Motor neuron (in vitro differentiated cells): Measurements from ENCODE around the gene SH3PXD2B. TPM values are rescaled to one million over a fixed set of nuclear protein-coding genes. Genes with fewer than 3 reads are reported as not detected.
A peak's percentile ranks its signal among the peaks of the same experiment; 100 is the strongest.

Source experiments
- ATAC-seq, 8 experiments: fragments of 200-7000 bp; cut with Tn5 transposase; replicated peaks in 6 of 8; 2 replicates each; pipeline ENCODE4 v1.8.0; 2021; ENCODE audit warnings: mild to moderate bottlenecking in 8 of 8, moderate library complexity in 8 of 8
- H3K27ac ChIP-seq, 2 donors: fragments of 250-450 bp; sonication (Bioruptor Pico); 2 replicates each; pipeline ENCODE4 v1.9.0; 2021; ENCODE audit warnings: antibody characterized with exemption in 2 of 2, mild to moderate bottlenecking in 2 of 2, moderate library complexity in 1 of 2
- H3K4me1 ChIP-seq, 2 donors: fragments of 250-450 bp; sonication (Bioruptor Pico); replicated peaks in 1 of 2; 2 replicates each; pipeline ENCODE4 v1.6.1; 2021; ENCODE audit warnings: antibody characterized with exemption in 2 of 2, mild to moderate bottlenecking in 2 of 2, moderate library complexity in 1 of 2
- H3K4me3 ChIP-seq, 5 donors: fragments of 250-450 bp; sonication (Bioruptor Pico); 2 replicates each; pipeline ENCODE4 v1.9.0; 2021; ENCODE audit warnings: antibody characterized with exemption in 5 of 5, mild to moderate bottlenecking in 5 of 5, moderate library complexity in 4 of 5
- WGBS, 10 experiments: fragments of 450-650 bp; shearing (Covaris generic); methylation state at CpG; one replicate each; pipeline ENCODE4 v1.0.0; 2022; 5-methylcytosine and 5-hydroxymethylcytosine counted together
- in situ Hi-C, 9 experiments: fragments of 400-800 bp; cut with MboI; loops; one replicate each; pipeline ENCODE4 v1.15.0; 2021; ENCODE audit warnings: low sequenced_read_pairs in 9 of 9, low pct_unique_long_range_greater_than_20kb in 2 of 9; ENCODE audit not compliant: unreplicated experiment in 9 of 9
- total RNA-seq, 8 experiments: library from RNA; unstranded; fragments of 300-600 nt; gene quantifications; 2 replicates each; pipeline versions ENCODE4 v1.2.3 to v1.2.4, GENCODE V29; 2022

SH3PXD2B gene
- total RNA-seq, 8 experiments from 2014 or later = 18.0 to 35.7 (median 24.3) TPM

DNA sequence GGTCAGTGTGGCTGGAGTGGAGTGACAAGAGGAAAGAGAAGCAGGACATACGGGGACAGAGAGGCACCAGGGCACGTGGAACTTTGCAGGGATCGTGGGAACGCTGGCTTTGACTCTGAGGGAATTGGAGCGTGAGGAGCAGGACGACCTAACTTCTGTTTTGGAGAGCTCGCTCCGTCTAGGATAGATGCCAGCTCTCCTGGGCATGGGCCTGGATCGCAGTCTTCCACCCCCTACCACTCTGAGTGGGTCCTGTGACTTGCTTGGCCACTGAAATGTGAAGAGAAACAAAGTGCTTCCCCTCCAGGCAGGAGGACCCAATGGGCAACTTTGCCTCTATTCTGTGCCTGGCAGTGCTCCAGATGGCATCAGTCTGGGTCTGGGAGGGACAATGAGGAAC, 8.7 kb upstream of the SH3PXD2B start:
- no peak overlapping the region for H3K27ac ChIP-seq
- WGBS, 10 experiments = 93 to 100% (median 96%) methylated on average over 1 to 5 of the region's 9 CpGs; no CpG with 5 or more reads in 7 of the 10 experiments
- H3K4me3 ChIP-seq = no peak overlapping the region
- in situ Hi-C loops = loop anchor here in 4 of 9 experiments (10.0 to 25.0 kb wide), 4 partner anchors 224 to 499 kb away; partner anchors contain the start of gene RPL26L1 (in 1 of the 4)
- H3K4me1 ChIP-seq = peaks cover 5 to 6% of the 10 kb centered on the region in 2 donors
- ATAC-seq = no peak

DNA sequence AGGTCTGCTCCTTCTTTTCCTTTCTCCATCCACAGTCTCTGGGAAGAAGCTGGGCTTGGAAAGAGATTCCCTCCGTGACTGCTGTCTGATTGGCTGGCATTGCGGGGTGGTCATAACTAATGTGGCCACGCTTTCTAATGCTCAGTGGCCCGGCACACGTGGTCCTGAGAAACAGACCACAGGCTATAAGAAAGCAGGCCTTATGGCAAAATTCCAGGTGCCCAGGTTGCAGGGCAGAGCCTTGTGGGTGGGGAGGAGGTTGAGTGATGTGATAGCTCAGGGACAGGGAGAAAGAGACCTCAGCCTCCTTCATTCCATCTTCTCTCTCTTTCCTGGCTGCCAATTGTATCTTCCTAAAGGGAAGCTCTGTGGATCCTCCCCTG, 5.4 kb upstream of the SH3PXD2B start:
- 90% methylated on average over 5 of the region's 5 CpGs; no CpG with 5 or more reads in 9 of the 10 experiments for whole genome bisulfite sequencing, 10 experiments
- Histone ChIP-seq H3K4me3 (no peak overlapping the region), H3K4me1 (peaks cover 14 to 16% of the 10 kb centered on the region in 2 donors), H3K27ac (no peak overlapping the region)
- in situ Hi-C loops = loop anchor here in 4 of 9 experiments (10.0 to 25.0 kb wide), 4 partner anchors 228 to 503 kb away; partner anchors contain the start of gene RPL26L1 (in 1 of the 4)
- no peak for ATAC-seq

DNA sequence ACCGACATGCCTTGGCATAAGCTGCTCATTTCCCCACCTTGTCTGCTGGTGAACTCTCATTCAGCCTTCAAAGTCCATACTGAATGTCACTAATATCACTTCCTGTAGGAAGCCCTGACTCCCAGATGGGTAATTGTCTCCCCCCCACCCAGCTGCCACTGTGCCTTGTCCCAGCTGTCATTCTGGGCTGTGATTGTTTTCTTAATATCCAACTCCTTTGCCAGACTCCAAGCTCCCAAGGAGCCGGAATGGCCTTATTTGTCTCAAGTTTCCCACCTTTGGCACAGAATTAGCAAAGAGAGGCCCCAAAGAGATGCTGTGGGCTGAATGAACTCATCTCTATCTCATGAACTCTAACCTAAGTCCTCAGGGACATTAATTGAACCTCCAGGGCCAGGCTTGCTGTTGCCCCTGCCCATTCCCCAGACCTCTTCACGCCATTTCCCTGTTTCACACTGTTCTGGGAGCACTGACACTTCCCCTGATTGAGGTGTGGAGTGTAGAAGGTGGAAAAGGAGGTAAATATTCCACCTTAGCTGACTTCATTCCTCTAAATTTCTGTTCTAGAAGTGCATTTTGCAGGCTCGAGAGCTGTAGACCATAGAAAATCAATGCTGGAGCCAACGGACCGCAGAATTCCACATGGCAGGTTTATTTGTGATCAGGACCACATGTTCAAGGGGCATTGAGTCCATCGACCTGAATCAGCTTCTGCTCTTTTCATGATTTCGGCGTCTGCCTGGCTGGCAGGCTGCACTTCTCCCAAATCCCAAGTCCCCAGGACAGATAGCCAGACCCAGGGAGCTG, 4.9 kb upstream of the SH3PXD2B start:
- Histone ChIP-seq H3K4me1 (peaks cover 14 to 17% of the 10 kb centered on the region in 2 donors), H3K4me3 (no peak overlapping the region), H3K27ac (no peak overlapping the region)
- WGBS, 10 experiments = 68 to 100% (median 83%) methylated on average over 1 to 4 of the region's 9 CpGs; no CpG with 5 or more reads in 2 of the 10 experiments
- in situ Hi-C loops = loop anchor here in 3 of 9 experiments (25.0 kb wide), 3 partner anchors 228 to 503 kb away; partner anchors contain the start of gene RPL26L1 (in 1 of the 3)
- no peak for ATAC-seq

DNA sequence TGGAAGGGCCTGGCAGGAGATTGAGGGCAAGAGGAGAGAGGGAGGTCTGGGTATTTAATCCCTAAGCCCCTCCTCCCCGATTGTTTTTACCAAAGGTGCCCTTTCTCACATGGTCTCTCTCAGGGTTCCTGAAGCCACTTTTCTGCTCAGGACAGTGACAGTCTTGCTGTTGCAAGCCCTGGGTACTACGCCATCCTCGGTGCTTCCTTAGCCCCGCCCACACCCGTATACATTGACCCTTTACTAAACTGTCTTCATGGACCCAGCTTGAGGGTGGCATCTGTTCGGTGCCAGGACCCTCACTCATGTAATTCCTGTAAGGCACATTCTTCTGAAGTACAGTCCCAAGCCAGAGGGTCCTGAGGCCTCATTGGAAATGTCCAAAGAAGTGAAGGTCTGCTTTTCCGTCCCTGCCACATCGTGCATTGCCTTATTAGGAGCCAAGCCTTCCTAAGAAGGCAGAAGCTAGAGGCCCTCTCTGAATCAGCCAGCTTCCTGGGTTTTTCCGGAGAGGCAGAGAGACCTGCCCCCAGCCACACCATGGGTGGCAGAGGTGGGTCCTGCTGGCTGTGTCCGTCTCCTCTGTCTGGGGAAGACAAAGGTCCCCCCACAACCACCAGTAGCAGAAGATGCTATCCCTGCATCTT, 1.9 kb upstream of the SH3PXD2B start:
- no peak for ATAC-seq
- in situ Hi-C loops = loop anchor here in 3 of 9 experiments (25.0 kb wide), 3 partner anchors 231 to 506 kb away; partner anchors contain the start of gene RPL26L1 (in 1 of the 3)
- 24 to 100% (median 59%) methylated on average over 1 to 6 of the region's 10 CpGs; no CpG with 5 or more reads in 2 of the 10 experiments for WGBS, 10 experiments
- Histone ChIP-seq H3K27ac (no peak overlapping the region), H3K4me3 (no peak overlapping the region), H3K4me1 (peaks cover 20 to 29% of the 10 kb centered on the region in 2 donors)

- 0 to 100% (median 59%) methylated on average over 1 to 8 of the region's 13 CpGs; no CpG with 5 or more reads in 2 of the 10 experiments for WGBS, 10 experiments
- H3K27ac ChIP-seq = peak overlapping the region; percentile 30 to 71
- H3K4me3 ChIP-seq = peak overlapping the region in 1 of 5 donors; percentile 76
- peaks cover 25 to 35% of the 10 kb centered on the region in 2 donors for H3K4me1 ChIP-seq
- in situ Hi-C loops = loop anchor here in 3 of 9 experiments (25.0 kb wide), 3 partner anchors 232 to 507 kb away; partner anchors contain the start of gene RPL26L1 (in 1 of the 3)
- peak in 3 of 8 experiments; percentile 16 to 35 (median 29) for ATAC-seq
These were observed 1.3 kb upstream of the SH3PXD2B start for GRCh38 chr5:172455511-172456061.

DNA sequence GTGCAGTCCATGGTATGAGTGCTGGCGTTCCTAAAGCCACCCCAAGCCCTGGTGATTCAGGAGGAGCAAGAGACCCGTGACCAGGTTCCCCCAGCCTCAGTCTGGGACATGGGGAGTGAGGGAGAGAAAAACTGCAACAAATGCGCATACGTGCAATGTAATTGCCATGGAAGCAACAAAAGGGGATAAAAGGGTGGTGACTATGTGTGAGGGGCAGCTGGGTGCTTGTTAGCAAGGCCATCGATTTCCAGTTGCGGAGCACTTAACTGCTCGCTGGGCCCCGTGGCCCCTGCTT, 709 bp upstream of the SH3PXD2B start:
- peak overlapping the region; percentile 69 to 99 (median 76) for H3K4me3 ChIP-seq
- peak in 1 of 8 experiments; percentile 39 for ATAC-seq
- WGBS, 10 experiments = 0 to 91% (median 60%) methylated on average over 1 to 4 of the region's 8 CpGs; no CpG with 5 or more reads in 5 of the 10 experiments
- peak overlapping the region; percentile 67 to 71 for H3K27ac ChIP-seq
- peaks cover 29 to 36% of the 10 kb centered on the region in 2 donors for H3K4me1 ChIP-seq
- in situ Hi-C loops = loop anchor here in 3 of 9 experiments (25.0 kb wide), 3 partner anchors 232 to 507 kb away; partner anchors contain the start of gene RPL26L1 (in 1 of the 3)

DNA sequence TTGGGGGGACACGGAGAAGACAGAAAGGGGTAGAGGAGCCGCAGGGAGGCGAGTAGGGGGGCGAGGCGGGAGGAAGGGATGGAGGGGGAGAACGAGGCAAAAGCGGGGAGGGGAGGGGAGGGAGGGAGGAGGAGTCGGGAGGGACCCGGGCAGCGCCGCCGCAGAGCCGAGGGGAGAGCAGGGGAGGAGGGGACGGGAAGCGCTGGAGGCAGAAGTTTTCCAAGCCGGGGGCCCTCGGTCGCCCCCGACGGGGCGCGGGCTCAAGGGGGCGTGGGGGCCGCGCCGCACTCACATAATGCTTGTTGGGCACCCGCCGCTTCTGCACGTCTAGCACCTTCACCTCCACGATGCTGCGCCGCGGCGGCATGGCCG, 353 bp downstream of the SH3PXD2B start:
- ATAC-seq = peak; percentile 1 to 53 (median 42)
- H3K4me1 ChIP-seq = peaks cover 30 to 39% of the 10 kb centered on the region in 2 donors
- in situ Hi-C loops = loop anchor here in 3 of 9 experiments (25.0 kb wide), 3 partner anchors 233 to 508 kb away; partner anchors contain the start of gene RPL26L1 (in 1 of the 3)
- H3K27ac ChIP-seq = peak overlapping the region; percentile 71 to 91
- peak overlapping the region; percentile 69 to 99 (median 76) for H3K4me3 ChIP-seq
- WGBS, 10 experiments = no CpG with 5 or more reads among the region's 35 CpGs

- H3K4me1 ChIP-seq = peaks cover 29 to 35% of the 10 kb centered on the region in 2 donors
- in situ Hi-C loops = loop anchor here in 3 of 9 experiments (25.0 kb wide), 3 partner anchors 234 to 509 kb away; partner anchors contain the start of gene RPL26L1 (in 1 of the 3)
- 0 to 13% (median 0%) methylated on average over 1 to 7 of the region's 24 CpGs; no CpG with 5 or more reads in 2 of the 10 experiments for WGBS, 10 experiments
- peak overlapping the region; percentile 71 to 91 for H3K27ac ChIP-seq
- H3K4me3 ChIP-seq = peak overlapping the region; percentile 69 to 99 (median 76)
- ATAC-seq = peak; percentile 24 to 73 (median 64)
These were observed 929 bp downstream of the SH3PXD2B start for GRCh38 chr5:172453206-172453985.

- Histone ChIP-seq H3K4me3 (peak overlapping the region; percentile 69 to 99 (median 76)), H3K27ac (peak overlapping the region in 1 of 2 donors; percentile 71), H3K4me1 (peaks cover 29 to 35% of the 10 kb centered on the region in 2 donors)
- peak; percentile 25 to 53 (median 36) for ATAC-seq
- in situ Hi-C loops = loop anchor here in 3 of 9 experiments (25.0 kb wide), 3 partner anchors 235 to 510 kb away; partner anchors contain the start of gene RPL26L1 (in 1 of the 3)
- WGBS, 10 experiments = 0 to 47% (median 21%) methylated on average over 1 to 17 of the region's 18 CpGs
These were observed 1.7 kb downstream of the SH3PXD2B start for GRCh38 chr5:172452398-172453205.

DNA sequence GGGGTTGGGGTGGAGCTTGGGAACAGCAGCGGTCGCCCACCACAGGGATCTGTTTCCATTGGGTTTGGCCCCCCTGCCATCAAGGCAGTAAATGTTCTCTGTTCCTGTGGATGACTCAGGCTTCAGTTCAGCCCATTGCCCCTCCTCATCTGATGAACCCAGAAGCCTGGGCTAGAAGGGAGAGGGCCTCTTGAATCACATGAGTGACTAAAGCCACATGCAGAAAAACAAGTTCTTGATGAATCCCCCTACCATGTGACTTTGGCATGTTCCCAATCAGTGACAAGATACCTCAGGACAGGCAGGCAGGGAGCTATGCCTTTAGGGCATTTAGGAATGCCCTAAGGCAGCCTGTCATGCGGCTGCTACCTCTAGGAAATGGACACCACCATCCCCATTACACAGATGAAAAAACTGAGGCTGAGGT, 2.5 kb downstream of the SH3PXD2B start:
- H3K27ac ChIP-seq = no peak overlapping the region
- WGBS, 10 experiments = 50 to 100% (median 86%) methylated on average over 1 to 2 of the region's 3 CpGs; no CpG with 5 or more reads in 3 of the 10 experiments
- H3K4me1 ChIP-seq = peaks cover 34 to 37% of the 10 kb centered on the region in 2 donors
- no peak for ATAC-seq
- no peak overlapping the region for H3K4me3 ChIP-seq
- in situ Hi-C loops = loop anchor here in 3 of 9 experiments (25.0 kb wide), 3 partner anchors 236 to 511 kb away; partner anchors contain the start of gene RPL26L1 (in 1 of the 3)
